Endothelial cell (in vitro differentiated cells): ENCODE data around the gene RTP5. TPM values are rescaled to one million over a fixed set of nuclear protein-coding genes. Genes with fewer than 3 reads are reported as not detected.

Source experiments
- DNase-seq: peaks from one replicate; pipeline ENCODE4 v3.0.0; 2021; ENCODE audit warnings: low spot score
- H3K27ac Mint-ChIP-seq: one replicate; pipeline ENCODE4 v1.8.0; 2021; ENCODE audit warnings: mixed read lengths, inconsistent platforms; ENCODE audit not compliant: unreplicated experiment
- H3K27me3 Mint-ChIP-seq: one replicate; pipeline ENCODE4 v1.8.0; 2021; ENCODE audit warnings: mild to moderate bottlenecking, moderate library complexity, mixed read lengths, inconsistent platforms; ENCODE audit not compliant: unreplicated experiment
- H3K36me3 Mint-ChIP-seq: one replicate; pipeline ENCODE4 v1.8.0; 2021; ENCODE audit warnings: mild to moderate bottlenecking, low read depth, mixed read lengths, inconsistent platforms; ENCODE audit not compliant: unreplicated experiment
- H3K4me1 Mint-ChIP-seq: one replicate; pipeline ENCODE4 v1.8.0; 2021; ENCODE audit warnings: mild to moderate bottlenecking, mixed read lengths, inconsistent platforms; ENCODE audit not compliant: unreplicated experiment
- H3K4me3 Mint-ChIP-seq: one replicate; pipeline ENCODE4 v1.8.0; 2021; ENCODE audit warnings: mild to moderate bottlenecking, mixed read lengths, inconsistent platforms; ENCODE audit not compliant: unreplicated experiment
- H3K9me3 Mint-ChIP-seq: one replicate; pipeline ENCODE4 v1.8.0; 2021; ENCODE audit warnings: mixed read lengths, inconsistent platforms; ENCODE audit not compliant: unreplicated experiment
- total RNA-seq: library from RNA; stranded (reverse); fragmentation: NEBNext Ultra II Directional; extraction: Animal tissue kit (Norgen Biotek cat#: 25700); gene quantifications from one replicate; pipeline ENCODE4 v1.2.1, GENCODE V29; 2021; ENCODE audit not compliant: unreplicated experiment
- TF ChIP-seq, protein P1 (sequence below): fragments of 200-600 bp; sonication (generic); IDR thresholded peaks from one replicate; pipeline ENCODE4 v1.5.0; 2021; ENCODE audit warnings: antibody characterized with exemption; ENCODE audit not compliant: unreplicated experiment

The RTP5 gene
- total RNA-seq, 1 donor from 2014 or later = not detected

DNA sequence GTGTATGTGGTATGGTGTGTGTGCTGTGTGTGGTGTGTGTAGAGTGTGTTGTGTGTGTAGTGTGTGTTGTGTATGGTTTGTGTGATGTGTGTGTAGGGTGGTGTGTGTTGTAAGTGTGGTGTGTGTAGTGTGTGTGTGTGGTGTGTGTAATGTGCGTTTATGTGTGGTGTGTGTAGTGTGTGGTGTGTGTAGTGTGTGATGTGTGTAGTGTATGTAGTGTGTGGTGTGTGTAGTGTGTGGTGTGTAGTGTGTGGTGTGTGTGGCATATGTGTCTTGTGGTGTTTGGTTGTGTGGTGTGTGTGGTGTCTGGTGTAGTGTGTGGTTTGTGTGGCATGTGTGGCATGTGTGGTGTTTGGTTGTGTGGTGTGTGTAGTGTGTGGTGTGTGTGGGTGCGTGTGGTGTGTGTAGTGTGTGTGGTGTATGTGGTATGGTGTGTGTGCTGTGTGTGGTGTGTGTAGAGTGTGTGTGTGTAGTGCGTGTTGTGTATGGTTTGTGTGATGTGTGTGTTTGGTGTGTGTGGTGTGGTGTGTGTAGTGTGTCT is 4.0 kb upstream of the RTP5 start:
- H3K27me3 Mint-ChIP-seq = peaks cover 15% of the 10 kb centered on the region
- peak overlapping the region; percentile 56 for H3K4me3 Mint-ChIP-seq
- DNase-seq = no peak
- peaks cover 11% of the 10 kb centered on the region for H3K4me1 Mint-ChIP-seq
- peak overlapping the region; percentile 25 for H3K27ac Mint-ChIP-seq
- H3K9me3 Mint-ChIP-seq = peaks cover 4% of the 10 kb centered on the region
- H3K36me3 Mint-ChIP-seq = peaks cover 26% of the 10 kb centered on the region
- TF ChIP-seq, protein P1, sequence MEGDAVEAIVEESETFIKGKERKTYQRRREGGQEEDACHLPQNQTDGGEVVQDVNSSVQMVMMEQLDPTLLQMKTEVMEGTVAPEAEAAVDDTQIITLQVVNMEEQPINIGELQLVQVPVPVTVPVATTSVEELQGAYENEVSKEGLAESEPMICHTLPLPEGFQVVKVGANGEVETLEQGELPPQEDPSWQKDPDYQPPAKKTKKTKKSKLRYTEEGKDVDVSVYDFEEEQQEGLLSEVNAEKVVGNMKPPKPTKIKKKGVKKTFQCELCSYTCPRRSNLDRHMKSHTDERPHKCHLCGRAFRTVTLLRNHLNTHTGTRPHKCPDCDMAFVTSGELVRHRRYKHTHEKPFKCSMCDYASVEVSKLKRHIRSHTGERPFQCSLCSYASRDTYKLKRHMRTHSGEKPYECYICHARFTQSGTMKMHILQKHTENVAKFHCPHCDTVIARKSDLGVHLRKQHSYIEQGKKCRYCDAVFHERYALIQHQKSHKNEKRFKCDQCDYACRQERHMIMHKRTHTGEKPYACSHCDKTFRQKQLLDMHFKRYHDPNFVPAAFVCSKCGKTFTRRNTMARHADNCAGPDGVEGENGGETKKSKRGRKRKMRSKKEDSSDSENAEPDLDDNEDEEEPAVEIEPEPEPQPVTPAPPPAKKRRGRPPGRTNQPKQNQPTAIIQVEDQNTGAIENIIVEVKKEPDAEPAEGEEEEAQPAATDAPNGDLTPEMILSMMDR = no peak

DNA sequence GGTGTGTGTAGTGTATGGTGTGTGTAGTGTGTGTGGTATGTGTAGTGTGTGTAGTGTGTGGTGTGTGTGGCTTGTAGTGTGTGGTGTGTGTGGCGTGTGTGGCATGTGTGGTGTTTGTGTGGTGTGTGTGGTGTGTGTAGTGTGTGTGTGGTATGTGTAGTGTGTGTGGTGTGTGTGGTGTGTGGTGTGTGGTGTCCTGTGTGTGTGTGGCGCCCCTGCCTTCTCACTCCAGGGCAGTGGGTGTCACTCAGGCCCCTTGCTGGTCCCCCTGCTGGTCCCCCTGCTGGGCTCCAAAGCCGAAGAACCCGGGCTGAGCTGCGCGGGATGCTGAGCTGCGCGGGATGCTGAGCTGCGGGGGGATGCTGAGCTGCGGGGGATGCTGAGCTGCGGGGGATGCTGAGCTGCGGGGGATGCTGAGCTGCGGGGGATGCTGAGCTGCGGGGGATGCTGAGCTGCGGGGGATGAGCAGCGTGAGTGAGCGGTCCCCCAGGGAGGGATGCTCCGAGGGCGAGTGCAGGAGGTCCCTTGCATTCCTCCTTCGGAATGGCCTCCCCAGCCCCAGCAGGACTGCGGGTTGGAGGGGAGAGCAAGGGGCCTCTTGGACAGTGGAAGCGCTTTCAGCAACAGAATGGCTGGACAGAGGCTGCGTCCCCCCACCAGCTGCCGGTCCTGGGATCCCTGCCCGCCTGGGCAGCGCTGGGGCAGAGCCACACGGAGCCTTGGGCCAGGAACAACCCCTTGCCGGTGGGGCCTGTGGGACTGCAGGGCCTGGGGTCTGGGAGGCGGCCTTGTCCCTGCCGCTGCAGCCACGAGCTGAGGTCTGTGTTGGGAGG is 3.4 kb upstream of the RTP5 start:
- H3K36me3 Mint-ChIP-seq = peaks cover 25% of the 10 kb centered on the region
- peak overlapping the region; percentile 25 for H3K27ac Mint-ChIP-seq
- peaks cover 11% of the 10 kb centered on the region for H3K4me1 Mint-ChIP-seq
- peaks cover 15% of the 10 kb centered on the region for H3K27me3 Mint-ChIP-seq
- H3K4me3 Mint-ChIP-seq = peak overlapping the region; percentile 56
- peaks cover 4% of the 10 kb centered on the region for H3K9me3 Mint-ChIP-seq
- TF ChIP-seq, protein P1 = no peak
- DNase-seq = peak; percentile 37

DNA sequence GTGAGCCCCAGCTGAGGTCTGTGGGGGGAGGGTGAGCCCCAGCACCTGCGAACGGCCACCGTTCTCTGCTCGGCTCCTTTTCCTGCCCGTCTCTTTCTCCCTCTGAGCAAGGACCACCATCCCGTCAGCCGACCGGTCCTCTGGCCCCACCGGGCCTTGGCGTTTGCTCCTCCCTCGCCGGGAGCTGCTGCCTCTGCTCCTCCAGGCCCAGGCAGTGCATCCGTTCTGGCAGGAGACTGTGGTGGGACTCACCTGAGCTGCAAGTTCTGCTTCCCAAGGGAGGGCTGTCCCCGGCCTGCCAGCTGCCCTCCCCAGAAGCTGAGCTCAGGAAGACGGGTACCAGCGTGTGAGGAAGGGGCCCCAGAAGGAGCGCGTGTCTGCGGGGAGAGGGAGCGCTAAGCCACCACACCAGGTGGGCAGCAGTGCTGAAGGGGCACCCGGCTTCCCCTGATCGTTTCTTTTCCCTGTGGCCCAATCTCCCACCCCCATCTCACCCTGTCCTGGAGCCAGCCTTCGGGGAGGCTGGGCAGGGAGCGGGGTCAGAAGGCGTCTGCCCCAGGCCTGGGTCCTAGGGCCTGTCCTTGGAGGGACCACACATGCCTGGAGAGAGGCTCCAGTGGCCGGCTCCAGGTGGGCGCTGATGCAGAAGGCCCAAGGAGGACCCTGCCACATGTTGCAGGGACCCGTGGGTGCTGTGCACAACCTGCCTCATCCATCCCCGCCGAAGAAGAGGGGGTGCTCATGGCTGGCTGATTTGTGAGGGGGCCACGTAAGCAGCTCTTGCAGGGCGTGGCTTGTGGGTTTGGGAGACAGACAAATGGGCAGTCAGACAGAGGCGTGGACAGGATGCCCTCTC is 2.5 kb upstream of the RTP5 start:
- Mint-ChIP-seq H3K27ac (no peak overlapping the region), H3K27me3 (peaks cover 15% of the 10 kb centered on the region), H3K4me3 (no peak overlapping the region), H3K36me3 (peaks cover 21% of the 10 kb centered on the region), H3K9me3 (peaks cover 4% of the 10 kb centered on the region), H3K4me1 (peaks cover 11% of the 10 kb centered on the region)
- no peak for DNase-seq
- TF ChIP-seq, protein P1 = no peak

DNA sequence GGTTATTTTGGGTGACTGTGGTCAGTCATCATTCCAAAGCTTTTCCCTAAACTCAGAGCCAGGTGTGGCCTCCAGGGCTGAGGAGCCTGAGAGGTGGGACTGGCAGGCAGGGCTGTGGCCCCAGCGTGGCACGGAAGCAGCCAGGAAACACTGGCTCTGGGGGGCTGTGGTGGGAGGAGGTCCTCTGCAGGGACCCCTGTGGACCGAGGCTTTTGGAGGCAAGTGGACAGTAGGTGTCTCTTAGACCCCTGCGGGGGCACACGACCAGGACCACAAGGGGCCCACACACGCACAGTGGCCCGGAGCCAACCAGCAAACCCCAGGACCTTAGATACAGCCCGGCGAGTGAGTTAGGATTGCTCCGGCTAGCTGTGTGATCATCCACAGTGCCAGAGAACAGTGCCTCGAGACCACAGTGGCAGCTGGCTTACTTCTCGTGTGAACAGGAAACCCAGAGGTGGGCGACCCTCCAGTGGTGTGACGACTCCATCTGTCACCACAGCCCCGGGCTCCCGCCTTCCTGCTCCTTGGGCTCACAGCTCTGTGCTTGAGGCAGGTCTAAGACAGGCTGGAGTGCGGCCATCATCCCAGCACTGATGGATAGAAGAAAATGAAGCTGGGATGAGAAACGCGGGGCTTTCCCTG is 1.6 kb upstream of the RTP5 start:
- Mint-ChIP-seq H3K27ac (no peak overlapping the region), H3K4me1 (peaks cover 11% of the 10 kb centered on the region), H3K9me3 (peaks cover 4% of the 10 kb centered on the region), H3K27me3 (peaks cover 15% of the 10 kb centered on the region), H3K36me3 (peaks cover 21% of the 10 kb centered on the region), H3K4me3 (no peak overlapping the region)
- no peak for DNase-seq
- TF ChIP-seq, protein P1 = no peak
